Gastroesophageal sphincter (tissue), 4 donors: ENCODE measurements around the gene B3GALT4. TPM values are rescaled to one million over a fixed set of nuclear protein-coding genes. Genes with fewer than 3 reads are reported as not detected.

ENCODE experiments used
- ATAC-seq: fragments of 150-250 bp; one replicate; pipeline ENCODE4 v1.9.1; 2016; ENCODE audit warnings: mild to moderate bottlenecking, moderate library complexity
- H3K27ac ChIP-seq, 4 donors: fragments of 200-600 bp; sonication (generic) in 3 of 4; 1 replicate in 3 of 4; 2 replicates in 1 of 4; pipeline ENCODE4 v1.5.1; 2016 to 2019
- H3K27me3 ChIP-seq: fragments of 200-600 bp; sonication (generic); one replicate; pipeline ENCODE4 v1.5.1; 2019
- H3K36me3 ChIP-seq, 2 donors: fragments of 200-600 bp; sonication (generic); one replicate each; pipeline ENCODE4 v1.5.1; 2019; ENCODE audit warnings: control low read depth in 1 of 2
- H3K4me1 ChIP-seq, 3 donors: fragments of 200-600 bp; sonication (generic); 1 replicate in 2 of 3; 2 replicates in 1 of 3; pipeline ENCODE4 v1.5.1; 2016 to 2019; ENCODE audit warnings: control low read depth in 2 of 3
- H3K4me3 ChIP-seq, 2 donors: fragments of 200-600 bp; sonication (generic); one replicate each; pipeline ENCODE4 v1.5.1; 2019; ENCODE audit warnings: mild to moderate bottlenecking in 1 of 2, moderate library complexity in 1 of 2
- H3K9me3 ChIP-seq, 3 donors: fragments of 200-600 bp; sonication (generic); one replicate each; pipeline ENCODE4 v1.5.1; 2017 to 2019; ENCODE audit warnings: control low read depth in 2 of 3
- EP300 ChIP-seq: sonication (generic); formaldehyde crosslinking; IDR thresholded peaks from one replicate; pipeline ENCODE4 v1.6.1; 2017; ENCODE audit warnings: antibody characterized with exemption, mild to moderate bottlenecking
- POLR2A ChIP-seq, 2 donors: fragments of 450-650 bp; IDR thresholded peaks; one replicate each; pipeline ENCODE4 v1.6.1; 2017; ENCODE audit warnings: antibody characterized with exemption in 2 of 2, mild to moderate bottlenecking in 2 of 2, moderate library complexity in 1 of 2
- POLR2AphosphoS5 ChIP-seq: sonication (generic); formaldehyde crosslinking; IDR thresholded peaks from one replicate; pipeline ENCODE4 v1.6.1; 2017; ENCODE audit warnings: antibody characterized with exemption
- WGBS, 2 donors: methylation state at CpG; one replicate each; pipeline ENCODE4 v1.1.5; 2018; ENCODE audit warnings: low coverage in 1 of 2; 5-methylcytosine and 5-hydroxymethylcytosine counted together
- total RNA-seq, 4 donors: library from RNA; depleted of rRNA; stranded (reverse); fragments of >200 nt; gene quantifications; one replicate each; pipeline ENCODE4 v1.1.0, GENCODE V29; 2016
- TF ChIP-seq, protein P1 (sequence below), 4 experiments: fragments of 200-600 bp in 2 of 4; fragments of 450-650 bp in 2 of 4; sonication (generic) in 1 of 4; IDR thresholded peaks; one replicate each; pipeline ENCODE4 v1.5.1; 2017 to 2019; ENCODE audit warnings: antibody characterized with exemption in 4 of 4, mild to moderate bottlenecking in 2 of 4, moderate library complexity in 2 of 4

The B3GALT4 gene
- total RNA-seq, 4 donors from 2014 or later = 12.2 to 23.8 (median 17.3) TPM

DNA sequence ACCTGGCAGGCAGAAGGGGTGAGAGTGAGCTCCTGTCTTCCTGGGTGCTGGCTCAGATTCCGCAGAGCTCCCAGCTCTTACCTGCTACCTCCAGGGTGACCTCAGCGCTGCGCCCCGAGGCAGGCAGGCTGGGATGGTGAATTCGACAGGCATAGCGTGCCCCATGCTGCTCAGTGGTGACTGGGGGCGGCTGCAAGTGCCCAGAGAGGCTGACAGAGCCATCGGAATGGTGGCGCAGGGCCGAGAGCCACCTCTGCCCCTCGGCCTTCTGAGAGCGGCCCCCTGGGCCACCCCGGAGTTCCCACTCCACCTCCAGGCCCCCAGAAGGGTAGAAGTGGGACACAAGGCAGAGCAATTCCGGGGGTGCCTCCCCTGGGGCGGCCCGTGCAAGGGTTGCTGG is 27.3 kb downstream of the B3GALT4 start:
- H3K36me3 ChIP-seq = peaks cover 0 to 68% of the 10 kb centered on the region in 2 donors
- 80% methylated on average over 5 of the region's 16 CpGs; no CpG with 5 or more reads in 1 of the 2 donors for WGBS, 2 donors
- H3K4me3 ChIP-seq = no peak overlapping the region
- ATAC-seq = no peak
- TF ChIP-seq EP300 = no peak
- TF ChIP-seq POLR2AphosphoS5 = no peak
- TF ChIP-seq, protein P1, sequence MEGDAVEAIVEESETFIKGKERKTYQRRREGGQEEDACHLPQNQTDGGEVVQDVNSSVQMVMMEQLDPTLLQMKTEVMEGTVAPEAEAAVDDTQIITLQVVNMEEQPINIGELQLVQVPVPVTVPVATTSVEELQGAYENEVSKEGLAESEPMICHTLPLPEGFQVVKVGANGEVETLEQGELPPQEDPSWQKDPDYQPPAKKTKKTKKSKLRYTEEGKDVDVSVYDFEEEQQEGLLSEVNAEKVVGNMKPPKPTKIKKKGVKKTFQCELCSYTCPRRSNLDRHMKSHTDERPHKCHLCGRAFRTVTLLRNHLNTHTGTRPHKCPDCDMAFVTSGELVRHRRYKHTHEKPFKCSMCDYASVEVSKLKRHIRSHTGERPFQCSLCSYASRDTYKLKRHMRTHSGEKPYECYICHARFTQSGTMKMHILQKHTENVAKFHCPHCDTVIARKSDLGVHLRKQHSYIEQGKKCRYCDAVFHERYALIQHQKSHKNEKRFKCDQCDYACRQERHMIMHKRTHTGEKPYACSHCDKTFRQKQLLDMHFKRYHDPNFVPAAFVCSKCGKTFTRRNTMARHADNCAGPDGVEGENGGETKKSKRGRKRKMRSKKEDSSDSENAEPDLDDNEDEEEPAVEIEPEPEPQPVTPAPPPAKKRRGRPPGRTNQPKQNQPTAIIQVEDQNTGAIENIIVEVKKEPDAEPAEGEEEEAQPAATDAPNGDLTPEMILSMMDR (IDR thresholded peaks at IDR 0.05) = no peak
- TF ChIP-seq POLR2A (IDR thresholded peaks at IDR 0.05) = no peak
- H3K4me1 ChIP-seq = peaks cover 0 to 50% (median 4%) of the 10 kb centered on the region in 3 donors
- H3K27me3 ChIP-seq = no peaks in the 10 kb centered on the region
- no peaks in the 10 kb centered on the region for H3K9me3 ChIP-seq
- H3K27ac ChIP-seq = no peak overlapping the region

- H3K27ac ChIP-seq = peak overlapping the region in 2 of 4 donors; percentile 3 to 11
- WGBS, 2 donors = 80% methylated on average over 2 of the region's 8 CpGs; no CpG with 5 or more reads in 1 of the 2 donors
- peaks cover 0 to 46% (median 4%) of the 10 kb centered on the region in 3 donors for H3K4me1 ChIP-seq
- TF ChIP-seq POLR2AphosphoS5 (no peak), EP300 (no peak), POLR2A (IDR thresholded peaks at IDR 0.05) (no peak)
- TF ChIP-seq, protein P1 (IDR thresholded peaks at IDR 0.05) = no peak
- no peak for ATAC-seq
- no peak overlapping the region for H3K4me3 ChIP-seq
- H3K9me3 ChIP-seq = no peaks in the 10 kb centered on the region
- peaks cover 0 to 73% of the 10 kb centered on the region in 2 donors for H3K36me3 ChIP-seq
- H3K27me3 ChIP-seq = no peaks in the 10 kb centered on the region
Observed at GRCh38 chr6:33305052-33305451, 28.1 kb downstream of the B3GALT4 start.

DNA sequence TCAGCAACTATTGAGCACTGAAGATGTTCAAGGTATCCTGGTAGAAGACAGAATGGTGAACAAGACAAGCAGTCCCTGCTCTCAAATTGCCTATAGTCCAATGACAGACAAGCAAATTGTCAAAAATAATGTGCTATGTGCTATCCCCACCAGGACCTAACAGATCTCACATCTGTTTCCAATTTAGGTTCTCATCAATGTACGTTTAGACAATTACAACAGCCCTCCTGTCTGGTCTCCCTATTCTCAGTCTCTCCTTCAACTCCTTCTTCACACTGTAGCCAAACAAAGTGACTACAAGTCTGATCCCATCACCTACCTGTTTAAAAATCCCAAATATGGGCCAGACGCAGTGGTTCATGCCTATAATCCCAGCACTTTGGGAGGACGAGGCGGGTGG is 29.4 kb downstream of the B3GALT4 start:
- no peak for ATAC-seq
- Histone ChIP-seq H3K27ac (no peak overlapping the region), H3K9me3 (no peaks in the 10 kb centered on the region), H3K4me1 (peaks cover 0 to 43% (median 0%) of the 10 kb centered on the region in 3 donors), H3K36me3 (peaks cover 0 to 83% of the 10 kb centered on the region in 2 donors), H3K4me3 (no peak overlapping the region), H3K27me3 (no peaks in the 10 kb centered on the region)
- WGBS, 2 donors = 57 to 83% methylated on average over 2 to 4 of the region's 4 CpGs
- TF ChIP-seq, protein P1 (IDR thresholded peaks at IDR 0.05) = no peak
- TF ChIP-seq POLR2AphosphoS5 (no peak), POLR2A (IDR thresholded peaks at IDR 0.05) (no peak), EP300 (no peak)

DNA sequence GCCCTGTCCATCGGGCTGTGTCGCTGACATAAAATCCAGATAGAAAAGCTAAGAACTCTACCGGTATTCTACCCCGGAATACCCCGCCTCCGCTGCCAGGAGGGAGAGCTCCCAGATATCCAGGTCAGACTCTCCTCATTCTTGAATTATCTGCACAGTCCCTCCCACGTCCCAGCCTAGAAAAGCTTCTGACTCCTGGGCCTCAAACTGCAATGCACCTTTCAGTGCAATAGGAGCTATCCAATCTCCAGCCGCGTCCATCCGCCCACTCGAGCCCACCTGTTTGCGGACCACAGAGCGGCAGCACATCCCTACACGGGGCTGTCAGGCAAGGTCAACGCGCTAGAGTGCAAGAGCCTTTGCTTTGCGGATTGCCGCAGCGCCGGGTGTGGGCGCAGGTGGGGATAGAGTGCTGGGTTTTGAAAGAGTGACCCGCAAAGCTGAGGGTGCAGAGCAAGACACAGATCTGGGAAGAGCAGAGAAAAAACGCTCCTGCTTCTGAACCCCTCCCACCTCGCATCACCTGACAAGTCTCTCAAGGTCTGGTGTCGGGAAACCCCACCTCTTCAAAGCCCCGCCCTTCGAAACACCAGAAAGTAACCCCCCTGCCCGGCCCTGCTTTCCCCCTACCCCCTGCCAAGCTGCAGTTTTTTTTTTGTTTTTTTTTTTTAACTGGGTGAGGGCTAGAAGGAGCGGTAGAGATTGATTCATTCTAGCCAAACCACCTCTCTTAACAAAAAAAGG is 35.6 kb downstream of the B3GALT4 start:
- WGBS, 2 donors = 1 to 3% methylated on average over 5 to 16 of the region's 29 CpGs

More for the DNA sequence above, 35.6 kb downstream of the B3GALT4 start:
- peaks cover 0 to 40% of the 10 kb centered on the region in 2 donors for H3K36me3 ChIP-seq
- H3K4me1 ChIP-seq = peaks cover 0 to 69% (median 13%) of the 10 kb centered on the region in 3 donors
- no peak for TF ChIP-seq POLR2A (IDR thresholded peaks at IDR 0.05)
- TF ChIP-seq EP300 = no peak
- TF ChIP-seq, protein P1 (IDR thresholded peaks at IDR 0.05) = no peak
- no peak for TF ChIP-seq POLR2AphosphoS5
- no peaks in the 10 kb centered on the region for H3K27me3 ChIP-seq
- H3K27ac ChIP-seq = peak overlapping the region; percentile 81 to 98 (median 94)
- H3K9me3 ChIP-seq = no peaks in the 10 kb centered on the region
- peak; percentile 15 for ATAC-seq
- H3K4me3 ChIP-seq = peak overlapping the region; percentile 70 to 89
